Rectal smooth muscle tissue (tissue), 1 donor: Measurements from ENCODE around the gene TNFAIP3.

Source experiments
- H3K27ac ChIP-seq: one replicate; pipeline ENCODE4 v1.7.0; 2013; ENCODE audit warnings: low read depth, low read length, inconsistent platforms
- H3K27me3 ChIP-seq: one replicate; pipeline ENCODE4 v1.7.0; 2013; ENCODE audit warnings: low read length; ENCODE audit not compliant: control insufficient read depth, insufficient read depth
- H3K36me3 ChIP-seq: one replicate; pipeline ENCODE4 v1.7.0; 2013; ENCODE audit warnings: low read length; ENCODE audit not compliant: control insufficient read depth, insufficient read depth
- H3K4me1 ChIP-seq: one replicate; pipeline ENCODE4 v1.7.0; 2013; ENCODE audit warnings: low read length; ENCODE audit not compliant: control insufficient read depth, insufficient read depth
- H3K4me3 ChIP-seq: one replicate; pipeline ENCODE4 v1.7.0; 2013; ENCODE audit warnings: low read length
- H3K9ac ChIP-seq: one replicate; pipeline ENCODE4 v1.7.0; 2013; ENCODE audit warnings: low read length

The TNFAIP3 gene

GRCh38 chr6:137859025-137859424 lies 8.0 kb upstream of the TNFAIP3 start:
- Histone ChIP-seq H3K27ac (no peak overlapping the region), H3K9ac (no peak overlapping the region), H3K4me3 (no peak overlapping the region), H3K4me1 (peaks cover 14% of the 10 kb centered on the region), H3K36me3 (no peaks in the 10 kb centered on the region), H3K27me3 (no peaks in the 10 kb centered on the region)

DNA sequence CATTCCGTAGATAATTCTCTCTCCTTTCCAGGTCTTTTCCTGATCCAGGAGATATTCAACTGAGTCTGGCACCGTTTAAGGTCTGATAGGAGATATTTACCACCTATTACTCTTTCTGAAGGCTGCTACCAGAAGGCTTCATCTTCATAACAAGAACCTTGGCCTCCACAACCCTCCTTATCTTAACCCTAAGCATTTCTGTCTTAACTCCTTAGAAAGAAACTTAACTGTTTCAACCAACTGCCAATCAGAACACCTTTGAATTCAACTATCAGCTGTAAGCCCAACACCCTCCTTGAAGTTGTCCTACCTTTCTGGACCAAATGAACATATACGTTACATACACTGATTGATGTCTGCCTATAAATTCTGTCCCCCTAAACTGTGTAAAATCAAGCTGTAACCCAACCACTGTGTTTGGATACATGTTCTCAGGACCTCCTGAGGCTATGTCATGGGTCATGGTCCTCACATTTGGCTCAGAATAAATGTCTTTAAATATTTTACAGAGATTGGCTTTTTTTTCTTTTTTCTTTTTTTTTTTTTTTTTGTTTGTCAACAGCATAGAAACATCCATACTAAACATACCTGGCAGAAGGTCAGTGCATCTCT lies 6.6 kb upstream of the TNFAIP3 start:
- no peaks in the 10 kb centered on the region for H3K27me3 ChIP-seq
- peaks cover 14% of the 10 kb centered on the region for H3K4me1 ChIP-seq
- H3K36me3 ChIP-seq = no peaks in the 10 kb centered on the region
- no peak overlapping the region for H3K9ac ChIP-seq
- no peak overlapping the region for H3K4me3 ChIP-seq
- H3K27ac ChIP-seq = peak overlapping the region; percentile 2

GRCh38 chr6:137861550-137862337 lies 5.3 kb upstream of the TNFAIP3 start:
- no peak overlapping the region for H3K4me3 ChIP-seq
- peaks cover 17% of the 10 kb centered on the region for H3K4me1 ChIP-seq
- H3K27ac ChIP-seq = peak overlapping the region; percentile 68

DNA sequence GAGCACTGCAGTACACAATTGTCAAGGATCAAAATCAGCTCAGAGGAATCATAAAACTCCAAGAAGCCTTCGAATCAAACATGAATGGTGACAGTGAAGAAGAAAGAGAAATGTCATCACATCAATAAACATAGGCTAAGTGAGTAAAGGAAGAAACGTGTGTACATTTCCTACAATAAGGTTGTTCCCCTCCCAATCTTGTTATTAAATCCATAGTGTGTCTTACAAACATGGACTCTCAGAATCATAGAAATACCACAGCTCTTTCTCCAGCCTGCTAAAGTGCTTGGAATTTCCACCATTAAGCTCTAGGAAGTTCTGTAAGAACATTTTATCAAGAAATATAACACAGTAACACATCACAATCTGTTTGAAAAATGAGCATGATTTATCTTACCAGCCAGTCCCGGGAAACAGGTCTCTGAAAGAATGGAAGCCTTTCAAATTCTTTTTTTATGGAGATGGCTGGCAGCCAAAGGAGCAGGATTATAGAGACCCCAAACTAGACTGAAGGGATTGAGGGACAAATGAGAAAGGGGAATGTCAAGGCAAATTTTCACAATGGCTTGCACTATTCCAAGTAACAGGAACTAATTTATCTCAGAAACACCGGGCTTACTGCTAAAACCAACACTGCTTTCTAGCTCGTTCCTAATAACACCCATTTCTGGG lies 4.5 kb upstream of the TNFAIP3 start:
- no peak overlapping the region for H3K4me3 ChIP-seq
- H3K9ac ChIP-seq = no peak overlapping the region
- no peaks in the 10 kb centered on the region for H3K36me3 ChIP-seq
- peak overlapping the region; percentile 68 for H3K27ac ChIP-seq
- no peaks in the 10 kb centered on the region for H3K27me3 ChIP-seq
- peaks cover 17% of the 10 kb centered on the region for H3K4me1 ChIP-seq

More at GRCh38 chr6:137861550-137862337, 5.3 kb upstream of the TNFAIP3 start:
- Histone ChIP-seq H3K27me3 (no peaks in the 10 kb centered on the region), H3K36me3 (no peaks in the 10 kb centered on the region), H3K9ac (no peak overlapping the region)

GRCh38 chr6:137863091-137863797 lies 3.8 kb upstream of the TNFAIP3 start:
- Histone ChIP-seq H3K4me1 (peaks cover 17% of the 10 kb centered on the region), H3K9ac (no peak overlapping the region), H3K36me3 (no peaks in the 10 kb centered on the region), H3K4me3 (no peak overlapping the region), H3K27me3 (no peaks in the 10 kb centered on the region), H3K27ac (peak overlapping the region; percentile 68)

- Histone ChIP-seq H3K27ac (peak overlapping the region; percentile 27), H3K36me3 (no peaks in the 10 kb centered on the region), H3K9ac (no peak overlapping the region), H3K27me3 (no peaks in the 10 kb centered on the region), H3K4me1 (peaks cover 24% of the 10 kb centered on the region), H3K4me3 (no peak overlapping the region)
These were observed 2.1 kb upstream of the TNFAIP3 start for GRCh38 chr6:137864812-137865508.

DNA sequence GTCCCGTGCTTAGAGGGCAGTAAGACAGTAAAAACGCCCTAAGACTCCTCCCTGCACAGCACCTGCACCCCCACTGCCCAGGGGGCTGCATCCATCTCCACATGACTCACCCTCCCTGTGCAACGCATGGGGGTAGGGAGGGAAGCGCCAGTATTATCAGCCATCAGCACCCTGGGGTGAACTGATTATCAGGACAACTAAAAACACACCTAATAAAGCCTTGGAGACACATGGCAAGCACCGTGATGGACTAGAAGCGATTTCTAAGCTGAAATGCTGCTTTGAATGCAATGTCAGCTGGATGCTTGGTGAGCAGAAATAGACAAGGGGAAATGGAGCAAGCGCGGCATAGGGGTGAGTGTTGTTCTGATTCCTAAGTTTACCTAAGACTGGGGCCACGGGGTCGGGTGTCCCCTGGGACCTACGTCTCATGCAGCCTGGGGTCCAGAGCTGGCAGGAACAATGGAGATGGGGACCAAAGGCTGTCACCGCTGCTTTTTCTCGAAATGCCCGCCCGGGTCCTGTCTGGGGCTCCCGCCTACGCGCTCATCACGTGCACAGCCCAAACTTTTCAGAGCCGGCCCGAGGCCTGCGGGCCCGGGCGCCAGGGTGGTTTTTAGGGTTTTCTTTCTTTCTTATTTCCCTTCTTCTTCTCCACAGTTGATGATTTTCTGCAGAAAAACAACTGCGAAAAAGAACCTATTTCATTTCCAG lies 702 bp upstream of the TNFAIP3 start:
- Histone ChIP-seq H3K9ac (peak overlapping the region; percentile 67), H3K27me3 (no peaks in the 10 kb centered on the region), H3K27ac (peak overlapping the region; percentile 85), H3K4me1 (peaks cover 23% of the 10 kb centered on the region), H3K4me3 (peak overlapping the region; percentile 51), H3K36me3 (no peaks in the 10 kb centered on the region)

GRCh38 chr6:137867685-137868509 lies 838 bp downstream of the TNFAIP3 start:
- Histone ChIP-seq H3K4me1 (peaks cover 10% of the 10 kb centered on the region), H3K36me3 (no peaks in the 10 kb centered on the region), H3K4me3 (peak overlapping the region; percentile 92), H3K9ac (peak overlapping the region; percentile 85), H3K27ac (peak overlapping the region; percentile 93), H3K27me3 (no peaks in the 10 kb centered on the region)

- peak overlapping the region; percentile 92 for H3K4me3 ChIP-seq
- no peak overlapping the region for H3K9ac ChIP-seq
- peaks cover 14% of the 10 kb centered on the region for H3K4me1 ChIP-seq
These were observed 1.9 kb downstream of the TNFAIP3 start for GRCh38 chr6:137868721-137869548.

DNA sequence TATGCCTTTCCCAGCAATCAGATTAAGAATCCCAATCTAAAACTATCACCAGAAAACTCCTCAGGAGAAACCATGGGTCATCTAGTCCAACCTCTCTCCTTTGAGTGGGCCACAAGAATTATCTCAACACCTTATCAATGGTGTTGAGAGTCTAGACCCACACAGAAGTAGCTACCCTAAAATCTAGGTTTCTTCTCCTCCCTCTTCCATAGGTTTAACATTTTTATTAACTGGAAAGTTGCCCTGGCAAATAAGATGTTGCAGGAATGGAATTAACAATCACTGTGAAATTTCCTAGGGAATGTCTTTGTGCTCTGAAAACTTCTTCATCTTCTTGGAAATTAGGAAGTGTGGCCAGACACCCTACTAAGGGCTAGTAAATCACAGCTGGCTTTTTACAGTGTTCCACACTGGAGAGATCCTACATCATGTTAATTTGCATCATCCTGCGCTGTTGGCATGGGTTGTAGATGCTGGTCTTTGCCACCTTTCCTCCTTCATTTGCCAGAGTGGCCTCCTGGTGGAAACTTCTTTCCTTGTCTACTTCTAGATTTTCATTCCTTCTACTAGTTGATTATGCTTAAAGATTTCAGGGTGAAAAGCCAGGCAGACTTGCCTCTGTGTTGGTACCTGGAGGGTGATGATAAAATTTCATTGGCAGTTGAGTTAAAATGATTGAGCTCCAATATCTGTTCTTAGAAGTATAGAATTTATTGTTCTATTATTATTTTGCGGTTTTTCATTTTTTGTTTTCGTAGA lies 2.7 kb downstream of the TNFAIP3 start:
- Histone ChIP-seq H3K9ac (no peak overlapping the region), H3K27me3 (no peaks in the 10 kb centered on the region), H3K4me1 (peaks cover 16% of the 10 kb centered on the region), H3K36me3 (peaks cover 2% of the 10 kb centered on the region), H3K4me3 (peak overlapping the region; percentile 92), H3K27ac (no peak overlapping the region)

More at GRCh38 chr6:137868721-137869548, 1.9 kb downstream of the TNFAIP3 start:
- Histone ChIP-seq H3K27me3 (no peaks in the 10 kb centered on the region), H3K27ac (peak overlapping the region; percentile 17), H3K36me3 (no peaks in the 10 kb centered on the region)
